BJ (cell line): Measurements from ENCODE around the gene C2CD4A. TPM values are rescaled to one million over a fixed set of nuclear protein-coding genes. Genes with fewer than 3 reads are reported as not detected.

Experiments used
- CTCF ChIA-PET: fragments of 350-600 bp; formaldehyde crosslinking; extraction: SDS; loops from one replicate; lab custom pipeline; 2021; ENCODE audit warnings: antibody characterized with exemption, inconsistent platforms; lab: Yijun Ruan, JAX
- POLR2A ChIA-PET: fragments of 300-600 bp; sonication (Branson Sonifier 250); formaldehyde crosslinking; extraction: SDS; loops from one replicate; lab custom pipeline; 2021; ENCODE audit warnings: antibody characterized with exemption; lab: Charles Lee
- DNase-seq: peaks from one replicate; pipeline ENCODE4 v3.0.0-alpha.2; 2011; ENCODE audit warnings: low read depth
- H3K27me3 ChIP-seq: 2 replicates; pipeline ENCODE4 v1.6.0; 2011; ENCODE audit warnings: low read length; ENCODE audit not compliant: control insufficient read depth, insufficient read depth
- H3K36me3 ChIP-seq: 2 replicates; pipeline ENCODE4 v1.5.1; 2011; ENCODE audit warnings: low read length; ENCODE audit not compliant: control insufficient read depth, insufficient read depth
- H3K4me3 ChIP-seq: 2 replicates; pipeline ENCODE4 v1.5.1; 2011; ENCODE audit warnings: low read depth, mild to moderate bottlenecking, control low read depth, low read length
- polyA plus RNA-seq: library from polyadenylated mRNA; depleted of rRNA; stranded (reverse); fragments of >200 nt; gene quantifications from 2 replicates; pipeline ENCODE4 v1.2.3, GENCODE V29; 2011
- TF ChIP-seq, protein P1 (sequence below): IDR thresholded peaks from 2 replicates; pipeline ENCODE4 v1.5.1; 2011; ENCODE audit warnings: low read depth, mild to moderate bottlenecking, control low read depth, inconsistent platforms, low read length, moderate library complexity; ENCODE audit not compliant: insufficient read depth

The C2CD4A gene
- polyA plus RNA-seq, 1 experiment: not detected

- no peak for DNase-seq
- Histone ChIP-seq H3K27me3 (peaks cover 1% of the 10 kb centered on the region), H3K36me3 (no peaks in the 10 kb centered on the region), H3K4me3 (no peak overlapping the region)
- TF ChIP-seq, protein P1, sequence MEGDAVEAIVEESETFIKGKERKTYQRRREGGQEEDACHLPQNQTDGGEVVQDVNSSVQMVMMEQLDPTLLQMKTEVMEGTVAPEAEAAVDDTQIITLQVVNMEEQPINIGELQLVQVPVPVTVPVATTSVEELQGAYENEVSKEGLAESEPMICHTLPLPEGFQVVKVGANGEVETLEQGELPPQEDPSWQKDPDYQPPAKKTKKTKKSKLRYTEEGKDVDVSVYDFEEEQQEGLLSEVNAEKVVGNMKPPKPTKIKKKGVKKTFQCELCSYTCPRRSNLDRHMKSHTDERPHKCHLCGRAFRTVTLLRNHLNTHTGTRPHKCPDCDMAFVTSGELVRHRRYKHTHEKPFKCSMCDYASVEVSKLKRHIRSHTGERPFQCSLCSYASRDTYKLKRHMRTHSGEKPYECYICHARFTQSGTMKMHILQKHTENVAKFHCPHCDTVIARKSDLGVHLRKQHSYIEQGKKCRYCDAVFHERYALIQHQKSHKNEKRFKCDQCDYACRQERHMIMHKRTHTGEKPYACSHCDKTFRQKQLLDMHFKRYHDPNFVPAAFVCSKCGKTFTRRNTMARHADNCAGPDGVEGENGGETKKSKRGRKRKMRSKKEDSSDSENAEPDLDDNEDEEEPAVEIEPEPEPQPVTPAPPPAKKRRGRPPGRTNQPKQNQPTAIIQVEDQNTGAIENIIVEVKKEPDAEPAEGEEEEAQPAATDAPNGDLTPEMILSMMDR: no peak
- ChIA-PET POLR2A (no interaction called here), CTCF (interaction anchor here (0.9 kb wide), 1 partner anchor 8 kb away, joined by 3 read pairs; no protein-coding TSS in a partner anchor)
Observed at GRCh38 chr15:62079594-62079993, 12.8 kb downstream of the C2CD4A start.

GRCh38 chr15:62083194-62084154 is 16.7 kb downstream of the C2CD4A start:
- TF ChIP-seq, protein P1: no peak
- ChIA-PET POLR2A (no interaction called here), CTCF (interaction anchor here (0.6 to 1.3 kb wide), 2 partner anchors 12 to 1685 kb away, joined by 3 to 5 read pairs; no protein-coding TSS in a partner anchor)
- no peak overlapping the region for H3K4me3 ChIP-seq
- no peaks in the 10 kb centered on the region for H3K36me3 ChIP-seq
- DNase-seq: no peak
- H3K27me3 ChIP-seq: peaks cover 1% of the 10 kb centered on the region

GRCh38 chr15:62085740-62086139 is 19.0 kb downstream of the C2CD4A start:
- POLR2A ChIA-PET: no interaction called here
- peaks cover 1% of the 10 kb centered on the region; the same call in 1 of the 2 replicates for H3K27me3 ChIP-seq
- no peak overlapping the region for H3K4me3 ChIP-seq
- H3K36me3 ChIP-seq: no peaks in the 10 kb centered on the region
- no peak for DNase-seq
- TF ChIP-seq, protein P1: no peak
- CTCF ChIA-PET: interaction anchor here (2.6 kb wide), 1 partner anchor 14 kb away, joined by 11 read pairs; no protein-coding TSS in a partner anchor

DNA sequence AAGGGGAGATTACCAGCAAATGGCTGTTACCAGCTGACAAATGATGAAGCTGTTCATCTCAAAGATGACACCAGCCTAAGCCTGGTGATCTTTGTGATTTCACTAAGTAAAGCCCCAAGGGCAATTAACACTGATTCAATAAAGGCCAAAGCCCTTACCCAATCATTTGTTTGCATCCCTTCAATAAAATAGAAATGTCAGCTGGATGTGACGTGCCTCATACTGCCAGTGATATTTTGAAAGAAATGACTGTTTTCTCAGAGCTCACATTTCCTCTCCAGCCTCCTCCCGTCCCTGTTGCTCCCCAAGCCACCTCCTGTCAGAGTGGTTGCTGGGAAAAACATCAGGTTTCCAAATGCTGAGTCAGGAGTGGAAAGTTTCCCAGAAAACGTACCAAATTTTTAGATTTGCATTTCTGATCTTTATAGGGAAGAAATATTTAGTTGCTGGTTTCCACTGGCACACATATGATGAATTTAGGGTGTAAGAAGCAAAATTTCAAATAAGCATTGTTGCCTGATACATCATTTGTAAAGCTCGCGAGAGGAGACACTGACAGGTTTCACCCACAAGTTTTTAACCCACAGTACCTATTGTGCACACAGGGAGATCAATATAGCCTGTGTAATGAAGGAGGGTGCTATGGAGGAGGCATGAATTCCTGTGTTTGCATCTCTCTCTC is 21.0 kb downstream of the C2CD4A start:
- no peak for DNase-seq
- Histone ChIP-seq H3K27me3 (no peaks in the 10 kb centered on the region; the same call in 1 of the 2 replicates), H3K36me3 (no peaks in the 10 kb centered on the region), H3K4me3 (no peak overlapping the region)
- POLR2A ChIA-PET: no interaction called here
- TF ChIP-seq, protein P1: no peak
- CTCF ChIA-PET: interaction anchor here (1.0 to 2.6 kb wide), 5 partner anchors 11 to 220 kb away, joined by 3 to 11 read pairs (median 4); no protein-coding TSS in a partner anchor

- H3K27me3 ChIP-seq: no peaks in the 10 kb centered on the region
- ChIA-PET CTCF (interaction anchor here (1.4 to 2.0 kb wide), 3 partner anchors 11 to 219 kb away, joined by 3 to 8 read pairs (median 4); no protein-coding TSS in a partner anchor), POLR2A (no interaction called here)
- TF ChIP-seq, protein P1: no peak
- no peak overlapping the region for H3K4me3 ChIP-seq
- H3K36me3 ChIP-seq: no peaks in the 10 kb centered on the region
- DNase-seq: no peak
Observed at GRCh38 chr15:62088353-62088693, 21.5 kb downstream of the C2CD4A start.
